Ishikawa (cell line): ENCODE results near the gene MAOB.

Experiments
- CEBPB ChIP-seq: IDR thresholded peaks from 2 replicates; pipeline ENCODE4 v1.6.1; 2012
- CREB1 ChIP-seq: IDR thresholded peaks from 2 replicates; pipeline ENCODE4 v1.6.1; 2012; ENCODE audit warnings: low read depth
- EGR1 ChIP-seq: IDR thresholded peaks from 2 replicates; pipeline ENCODE4 v1.6.1; 2012
- EP300 ChIP-seq: IDR thresholded peaks from 2 replicates; pipeline ENCODE4 v1.6.1; 2012; ENCODE audit warnings: borderline replicate concordance
- FOXM1 ChIP-seq: IDR thresholded peaks from 2 replicates; pipeline ENCODE4 v1.6.1; 2012; ENCODE audit warnings: low read depth, borderline replicate concordance
- MAX ChIP-seq: IDR thresholded peaks from 2 replicates; pipeline ENCODE4 v1.6.1; 2012
- NFIC ChIP-seq: IDR thresholded peaks from 2 replicates; pipeline ENCODE4 v1.6.1; 2012
- RAD21 ChIP-seq: IDR thresholded peaks from 2 replicates; pipeline ENCODE4 v1.6.1; 2012; ENCODE audit warnings: low read depth
- REST ChIP-seq: IDR thresholded peaks from 2 replicates; pipeline ENCODE4 v1.6.1; 2012; ENCODE audit warnings: low read depth, mild to moderate bottlenecking
- TAF1 ChIP-seq: IDR thresholded peaks from 2 replicates; pipeline ENCODE4 v1.6.1; 2012; ENCODE audit warnings: low read depth, mild to moderate bottlenecking
- TCF12 ChIP-seq: IDR thresholded peaks from 2 replicates; pipeline ENCODE4 v1.6.1; 2012; ENCODE audit warnings: low read depth
- TEAD4 ChIP-seq: IDR thresholded peaks from 2 replicates; pipeline ENCODE4 v1.6.1; 2012
- USF1 ChIP-seq: IDR thresholded peaks from 2 replicates; pipeline ENCODE4 v1.6.1; 2012
- YY1 ChIP-seq: IDR thresholded peaks from 2 replicates; pipeline ENCODE4 v1.6.1; 2012; ENCODE audit warnings: low read depth
- ZBTB7A ChIP-seq: IDR thresholded peaks from 2 replicates; pipeline ENCODE4 v1.6.1; 2012; ENCODE audit warnings: low read depth

The MAOB gene

GRCh38 chrX:43716696-43717095 is 165.6 kb downstream of the MAOB start:
- TF ChIP-seq CEBPB (no peak), MAX (no peak), ZBTB7A (no peak), TEAD4 (no peak), NFIC (no peak), RAD21 (no peak), FOXM1 (no peak), YY1 (no peak), TCF12 (no peak), EP300 (no peak), TAF1 (no peak), EGR1 (no peak), CREB1 (no peak), REST (no peak), USF1 (no peak)
